NCI-H510A (cell line): Measurements from ENCODE around the gene TTC19.
"Not testable (repeated sequence)": the region's sequence is repeated elsewhere in the genome, so short reads cannot be mapped to it uniquely, and the experiment has no call there.

ENCODE experiments used
- DNase-seq: peaks from one replicate; lab custom pipeline; 2025; lab: John Stamatoyannopoulos, UW

TTC19 gene

DNA sequence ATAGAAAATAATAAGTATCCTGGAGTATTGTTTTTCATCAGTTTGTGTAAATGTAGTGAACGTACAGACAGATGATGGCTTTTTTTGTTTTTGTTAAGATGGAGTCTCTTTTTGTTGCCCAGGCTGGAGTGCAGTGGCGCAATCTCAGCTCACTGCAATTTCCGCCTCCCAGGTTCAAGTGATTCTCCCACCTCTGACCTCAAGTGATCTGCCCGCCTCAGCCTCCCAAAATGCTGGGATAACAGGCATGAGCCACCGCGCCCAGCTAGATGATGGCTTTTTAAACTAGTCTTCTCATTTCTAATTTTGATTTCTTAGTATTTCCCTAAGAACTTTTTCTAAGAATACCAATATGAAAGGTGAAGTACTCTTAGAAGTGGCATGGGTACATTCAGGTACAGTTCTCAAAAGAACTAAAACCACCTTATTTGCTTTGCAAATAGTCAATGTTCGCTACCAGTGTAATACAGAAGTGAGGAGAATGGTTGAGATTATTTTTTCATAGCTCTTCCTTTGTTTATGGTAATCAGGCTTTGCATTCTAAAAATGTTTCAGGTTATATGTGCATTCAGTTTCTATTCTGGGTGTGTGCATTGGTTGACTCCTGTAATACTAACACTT is 34.2 kb downstream of the TTC19 start:
- DNase-seq = no peak

DNA sequence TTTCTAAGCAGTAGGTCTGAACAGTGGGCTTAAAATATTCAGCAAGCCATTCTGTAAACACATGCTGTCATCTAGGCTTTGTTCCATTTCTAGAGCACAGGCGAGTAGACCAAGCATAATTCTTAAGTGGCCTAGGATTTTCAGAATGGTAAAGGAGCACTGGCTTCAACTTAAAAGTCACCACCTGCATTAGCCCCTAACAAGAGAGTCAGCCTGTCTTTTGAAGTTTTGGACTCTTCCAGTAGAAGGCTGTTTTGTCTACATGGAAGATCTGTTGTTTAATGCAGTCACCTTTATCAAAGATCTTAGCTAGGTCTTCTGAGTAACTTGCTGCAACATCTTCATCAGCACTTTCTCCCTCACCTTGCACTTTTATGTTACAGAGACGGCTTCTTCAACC is 36.6 kb downstream of the TTC19 start:
- no peak for DNase-seq

DNA sequence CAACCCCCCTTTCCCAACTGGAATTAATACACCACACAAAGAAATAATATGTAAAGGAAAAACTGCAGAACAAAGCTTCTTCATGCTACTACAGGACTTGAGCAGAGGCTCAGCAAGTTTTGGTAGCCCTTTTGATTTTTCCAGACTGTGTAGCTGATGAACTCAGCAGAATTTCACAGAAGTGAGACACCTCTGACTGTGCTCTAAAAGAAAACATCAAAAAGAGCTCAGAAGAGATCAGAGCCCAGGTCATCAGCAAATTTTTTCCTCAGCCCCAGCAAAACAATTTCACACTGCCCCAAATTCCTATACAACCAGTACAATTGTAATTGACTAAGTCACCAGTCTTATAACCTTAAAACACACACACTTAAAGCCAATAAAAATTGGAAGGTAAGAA is 38.0 kb downstream of the TTC19 start:
- DNase-seq = no peak

DNA sequence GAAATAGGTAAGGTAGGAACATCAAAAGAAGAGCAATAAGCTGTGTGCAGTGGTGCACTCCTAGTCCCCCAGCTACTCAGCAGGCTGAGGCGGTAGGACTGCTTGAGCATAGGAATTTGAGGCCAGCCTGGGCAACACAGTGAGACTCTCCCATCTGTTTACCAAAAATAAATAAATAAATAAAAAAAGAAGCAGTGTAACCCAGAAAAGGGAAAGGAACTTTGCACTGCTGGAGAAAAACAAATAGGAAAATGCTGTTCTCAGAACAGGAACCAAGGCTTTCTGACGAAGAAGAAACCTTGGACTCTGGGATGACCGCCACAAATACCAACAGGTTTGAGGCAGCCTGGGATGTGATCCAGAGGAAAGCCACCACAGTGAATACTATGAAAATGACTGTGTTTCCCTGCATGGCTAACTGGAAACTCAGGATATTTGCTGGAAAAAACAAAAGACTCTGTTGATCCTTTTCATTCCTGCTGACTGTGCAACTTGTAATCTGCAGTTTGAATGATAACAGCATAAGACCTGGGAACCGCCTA is 41.2 kb downstream of the TTC19 start:
- DNase-seq = no peak

DNA sequence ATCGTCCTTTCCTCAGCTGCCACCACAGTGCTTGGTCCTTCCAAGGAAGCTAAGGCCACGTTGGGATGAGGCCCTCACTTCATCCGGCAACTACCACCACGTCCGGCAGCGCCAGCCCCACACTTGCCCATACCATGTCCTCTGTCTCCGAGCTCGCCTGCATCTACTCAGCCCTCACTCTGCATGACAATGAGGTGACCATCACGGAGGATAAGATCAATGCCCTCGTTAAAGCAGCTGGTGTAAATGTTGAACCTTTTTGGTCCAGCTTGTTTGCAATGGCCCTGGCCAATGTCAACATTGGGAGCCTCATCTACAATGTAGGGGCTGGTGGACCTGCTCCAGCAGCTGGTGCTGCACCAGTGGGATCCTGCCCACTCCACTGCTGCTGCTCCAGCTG is 44.9 kb downstream of the TTC19 start:
- no peak for DNase-seq

DNA sequence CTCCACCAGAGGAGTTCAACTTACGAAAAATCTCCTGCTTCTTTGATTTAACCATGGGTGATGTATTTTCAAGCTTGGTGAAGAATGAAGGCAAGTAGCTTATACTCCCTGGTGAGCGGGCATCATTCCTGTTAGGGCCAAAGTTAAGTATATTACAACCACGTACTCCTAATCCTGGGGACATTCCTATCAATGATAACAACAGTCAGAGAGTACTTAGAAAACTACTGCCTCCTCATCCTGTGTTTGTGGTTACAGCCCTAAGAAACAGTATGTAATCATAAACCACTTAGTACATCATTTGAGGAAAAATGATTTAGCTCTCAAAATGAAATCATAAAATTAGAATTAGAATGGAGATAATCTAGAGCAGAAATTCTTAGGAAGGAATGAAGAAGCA is 47.3 kb downstream of the TTC19 start:
- DNase-seq = no peak

DNA sequence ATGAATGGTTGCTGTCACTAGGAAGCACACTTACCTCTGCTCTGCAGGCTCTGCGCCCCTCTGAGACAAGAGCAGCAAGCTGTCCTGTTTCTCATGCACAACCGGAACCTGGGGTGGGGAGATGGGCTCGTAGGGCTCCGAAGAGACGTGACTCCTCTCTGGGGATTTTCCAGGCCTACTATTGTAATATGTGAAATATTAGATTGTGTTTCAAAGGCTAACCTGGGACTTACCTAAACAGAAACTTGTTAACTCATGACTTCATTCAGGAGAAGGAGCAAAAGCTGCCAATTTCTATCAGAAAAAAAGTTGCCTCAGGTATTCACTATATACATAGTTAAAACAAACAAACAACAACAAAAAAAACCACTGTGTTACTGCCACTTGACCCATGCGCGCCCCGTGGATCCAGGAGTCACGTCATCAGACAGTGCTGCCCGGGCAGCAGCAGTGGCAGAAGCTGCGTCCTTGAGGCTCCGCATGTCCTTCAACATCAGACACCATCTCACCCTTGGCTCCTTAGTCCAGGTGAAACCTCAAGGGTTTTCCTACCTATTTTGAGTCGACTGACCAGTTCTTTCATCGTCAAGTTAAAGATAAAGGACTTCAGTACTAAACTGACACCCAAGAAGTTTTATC is 49.3 kb downstream of the TTC19 start:
- no peak for DNase-seq

DNA sequence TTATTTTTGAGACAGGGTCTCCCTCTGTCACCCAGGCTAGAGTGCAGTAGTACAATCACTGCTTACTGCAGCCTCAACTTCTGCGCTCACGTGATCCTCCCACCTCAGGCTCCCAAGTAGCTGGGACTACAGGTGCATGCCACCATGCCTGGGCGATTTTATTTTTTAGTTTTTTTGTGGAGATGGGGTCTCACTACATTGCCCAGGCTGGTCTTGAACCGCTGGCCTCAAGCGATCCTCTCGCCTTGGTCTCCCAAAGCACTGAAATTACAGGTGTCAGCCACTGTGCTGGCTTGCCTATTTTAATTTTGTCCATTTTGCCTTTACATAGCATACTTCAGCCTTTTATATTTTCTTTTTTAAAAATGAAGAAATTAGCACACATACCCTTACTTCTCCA is 51.2 kb downstream of the TTC19 start:
- DNase-seq = no peak

DNA sequence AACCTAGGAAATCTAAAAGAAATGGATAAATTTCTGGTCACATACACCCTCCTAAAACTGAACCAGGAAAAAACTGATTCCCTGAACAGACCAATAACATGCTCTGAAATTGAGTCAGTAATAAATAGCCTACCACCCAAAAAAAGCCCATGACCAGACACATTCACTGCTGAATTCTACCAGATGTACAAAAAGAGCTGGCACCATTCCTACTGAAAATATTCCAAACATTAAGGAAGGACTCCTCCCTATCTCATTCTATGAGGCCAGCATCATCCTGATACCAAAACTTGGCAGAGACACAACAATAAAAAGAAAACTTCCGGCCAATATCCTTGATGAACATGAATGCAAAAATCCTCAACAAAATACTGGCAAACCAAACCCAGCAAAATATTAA is 52.9 kb downstream of the TTC19 start:
- DNase-seq = no peak

DNA sequence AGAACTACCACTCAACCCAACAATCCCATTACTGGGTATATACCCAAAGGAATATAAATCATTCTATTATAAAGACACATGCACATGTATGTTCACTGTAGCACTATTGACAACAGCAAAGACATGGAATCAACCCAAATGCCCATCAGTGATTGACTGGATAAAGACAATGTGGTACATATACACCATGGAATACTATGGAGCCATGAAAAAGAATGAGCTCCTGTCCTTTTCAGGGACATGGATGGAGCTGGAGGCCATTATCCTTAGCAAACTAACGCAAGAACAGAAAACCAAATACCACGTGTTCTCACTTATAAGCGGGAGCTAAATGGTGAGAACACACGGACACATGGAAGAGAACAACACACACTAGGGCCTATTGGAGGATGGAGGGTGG is 55.5 kb downstream of the TTC19 start:
- DNase-seq = not testable (repeated sequence)

DNA sequence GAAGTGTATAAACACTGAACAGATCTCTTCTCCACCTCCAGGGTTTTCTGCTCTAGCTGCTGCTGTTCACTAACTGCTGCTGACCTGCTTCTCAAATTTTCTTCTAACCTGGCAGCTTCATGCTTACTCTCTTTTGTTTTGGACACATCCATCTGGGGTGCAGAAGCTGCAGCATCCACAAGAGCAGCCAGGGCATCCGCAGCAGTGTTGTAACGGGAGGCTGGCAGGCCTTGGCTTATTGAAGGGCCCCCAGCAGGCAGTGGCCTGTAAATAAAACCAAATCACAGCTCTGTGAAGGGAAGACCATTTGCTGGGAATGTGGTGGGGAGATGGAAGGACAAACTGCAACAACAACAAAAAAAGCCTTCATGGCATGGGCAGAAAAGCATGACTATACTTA is 62.0 kb downstream of the TTC19 start:
- DNase-seq = no peak

DNA sequence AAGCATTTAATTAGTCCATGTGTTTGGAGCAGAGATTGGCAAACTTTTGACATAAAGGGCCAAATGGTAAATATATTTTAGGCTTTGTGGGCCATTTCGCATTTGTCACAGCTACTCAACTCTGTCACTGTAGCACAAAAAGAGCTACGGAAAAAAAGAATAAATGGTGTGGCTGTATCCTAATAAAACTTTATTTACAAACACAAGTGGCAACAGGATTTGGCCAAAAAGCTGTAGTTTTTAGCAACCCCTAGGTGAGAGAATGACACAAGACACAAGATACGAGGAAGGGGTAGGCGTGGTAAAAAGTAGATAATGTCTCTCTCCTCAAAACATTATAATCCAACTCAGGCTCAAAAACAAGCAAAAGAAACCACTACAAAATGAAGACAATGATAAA is 66.5 kb downstream of the TTC19 start:
- no peak for DNase-seq

DNA sequence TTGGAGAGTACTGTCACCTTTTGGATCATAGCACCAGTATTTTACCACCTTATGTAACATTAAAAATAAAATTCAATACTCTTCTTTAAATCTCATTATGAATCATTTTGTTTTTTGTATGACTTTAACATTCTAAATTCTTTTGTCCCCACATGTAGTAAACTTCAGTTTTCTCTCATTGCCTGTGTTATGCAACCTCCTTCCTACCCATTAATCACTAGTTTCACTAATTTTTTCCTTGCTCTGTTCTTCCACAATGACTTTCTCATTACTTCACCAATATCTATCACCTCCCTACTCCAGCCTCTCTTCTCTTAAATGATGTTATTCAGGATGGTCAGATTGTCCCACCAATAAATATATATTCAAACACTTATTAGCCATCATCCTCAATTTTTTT is 68.7 kb downstream of the TTC19 start:
- no peak for DNase-seq

DNA sequence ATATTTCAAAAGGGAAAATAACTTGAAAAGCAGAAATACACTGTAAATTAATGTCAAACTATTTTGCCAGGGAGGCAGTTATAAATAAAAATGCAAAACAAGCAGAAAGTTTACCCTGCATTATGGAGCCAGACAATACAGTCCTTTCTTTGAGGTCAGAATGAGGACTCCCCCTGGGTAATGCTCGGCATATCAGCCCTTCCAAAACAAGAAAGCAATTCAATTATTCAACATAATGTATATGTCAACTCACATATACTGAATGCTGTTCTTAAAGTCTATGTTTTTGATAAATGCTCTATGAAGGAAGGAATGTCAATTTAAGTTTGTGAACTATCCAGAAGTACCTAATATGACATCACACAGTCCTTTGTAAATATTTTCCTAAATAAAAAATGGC is 72.4 kb downstream of the TTC19 start:
- DNase-seq = no peak

DNA sequence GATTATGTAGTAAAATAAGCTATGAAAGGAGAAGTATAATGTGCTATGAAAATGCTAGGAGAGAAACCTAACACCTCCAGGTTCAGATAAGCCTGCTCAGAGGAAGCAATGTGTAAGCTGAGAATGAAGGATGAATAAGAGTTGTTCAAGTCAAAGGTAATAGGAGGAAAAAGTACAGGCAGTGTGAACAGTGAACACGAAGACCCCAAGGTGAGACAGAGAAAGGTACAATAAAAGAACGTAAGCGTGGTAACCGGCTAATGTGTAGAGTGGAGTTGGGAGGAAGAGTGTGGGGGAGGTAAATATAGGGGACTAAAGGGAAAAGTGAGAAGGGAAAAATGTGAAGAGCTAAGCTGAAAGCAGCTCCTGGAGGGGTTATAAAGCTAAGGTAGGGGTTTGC is 74.2 kb downstream of the TTC19 start:
- no peak for DNase-seq

DNA sequence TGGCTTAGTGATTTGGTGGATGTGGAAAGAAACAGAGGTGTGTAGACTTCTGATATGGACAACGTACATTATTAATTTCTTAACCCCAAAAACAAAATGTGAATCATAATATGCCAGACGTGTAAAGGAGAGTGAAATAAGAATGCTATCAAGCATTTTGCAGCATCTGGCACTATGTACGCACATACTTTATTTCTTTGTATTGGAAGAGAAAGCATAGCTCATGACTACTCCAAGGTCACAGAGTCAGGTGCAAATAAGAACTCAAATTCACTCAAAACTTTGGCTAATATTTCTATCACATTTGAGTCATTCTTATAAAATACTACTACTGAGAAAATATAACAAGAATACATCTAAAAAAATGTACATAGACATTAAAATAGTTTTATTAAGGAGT is 74.8 kb downstream of the TTC19 start:
- DNase-seq = no peak

DNA sequence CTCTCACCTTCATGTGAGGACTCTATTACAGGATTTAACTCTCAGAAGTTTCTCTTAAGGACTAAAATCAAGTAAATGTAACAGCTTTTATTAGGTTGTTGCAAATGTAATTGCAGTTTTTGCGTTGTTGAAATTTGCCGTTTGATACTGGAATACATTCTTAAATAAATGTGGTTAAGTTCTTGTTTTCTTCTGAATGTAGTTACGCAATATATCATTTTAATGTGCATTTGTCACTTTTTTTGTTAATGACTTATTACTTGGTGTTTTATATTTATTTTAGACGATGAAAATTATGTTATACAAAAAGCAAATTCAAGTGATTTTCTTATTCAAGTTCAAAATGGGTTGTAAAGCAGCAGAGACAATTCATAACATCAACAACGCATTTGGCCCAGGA is 76.3 kb downstream of the TTC19 start:
- no peak for DNase-seq
